A549 (cell line): Measurements from ENCODE around the gene DNAH8. TPM values are rescaled to one million over a fixed set of nuclear protein-coding genes. Genes with fewer than 3 reads are reported as not detected.

Experiments
- ATAC-seq, 2 experiments: fragments of 200-7000 bp in 1 of 2; fragments of >200 bp in 1 of 2; cut with Nextera tagmentation in 1 of 2; cut with Tn5 transposase in 1 of 2; 3 replicates each; pipeline versions ENCODE4 v1.8.0 to v1.9.1; 2018 to 2020; ENCODE audit warnings: mild to moderate bottlenecking in 1 of 2, moderate library complexity in 1 of 2
- CTCF ChIA-PET: fragments of 300-600 bp; sonication (Branson Sonifier 250); formaldehyde crosslinking; extraction: SDS; loops from one replicate; lab custom pipeline; 2021; ENCODE audit warnings: antibody characterized with exemption, inconsistent platforms; lab: Yijun Ruan, JAX
- POLR2A ChIA-PET: fragments of 350-600 bp; formaldehyde crosslinking; extraction: SDS; loops from one replicate; lab custom pipeline; 2021; ENCODE audit warnings: antibody characterized with exemption, inconsistent platforms; lab: Yijun Ruan, JAX
- DNase-seq, 2 experiments: peaks; one replicate each; pipeline versions ENCODE4 v3.0.0 to v3.0.0-alpha.2; 2011 to 2016; ENCODE audit warnings: low read depth in 1 of 2, low spot score in 1 of 2
- FAIRE-seq: peaks from 2 replicates; lab custom pipeline; 2011; peaks lifted over from hg19 to GRCh38; lab: Jason Lieb, UNC
- H3K27ac ChIP-seq, 2 experiments: fragments of >200 bp; sonication (Bioruptor Twin); formaldehyde crosslinking; 3 replicates each; pipeline ENCODE4 v1.5.1; 2016 to 2017
- H3K4me1 ChIP-seq: fragments of >200 bp; sonication (Bioruptor Twin); formaldehyde crosslinking; 3 replicates; pipeline ENCODE4 v1.6.1; 2016
- H3K4me2 ChIP-seq: fragments of >200 bp; sonication (Bioruptor Twin); formaldehyde crosslinking; 3 replicates; pipeline ENCODE4 v1.6.1; 2016
- H3K4me3 ChIP-seq: fragments of >200 bp; sonication (Bioruptor Twin); formaldehyde crosslinking; 3 replicates; pipeline ENCODE4 v1.5.1; 2016
- H3K9me3 ChIP-seq: fragments of >200 bp; sonication (Bioruptor Twin); formaldehyde crosslinking; 3 replicates; pipeline ENCODE4 v1.6.1; 2016
- BHLHE40 ChIP-seq: IDR thresholded peaks from 2 replicates; pipeline ENCODE4 v1.6.1; 2012; ENCODE audit warnings: low read depth, low read length, inconsistent platforms
- CBX8 ChIP-seq: fragments of 200-600 bp; sonication (generic); IDR thresholded peaks from 2 replicates; pipeline ENCODE4 v1.6.1; 2016
- CEBPB ChIP-seq, 2 experiments: fragments of >200 bp in 1 of 2; sonication (Bioruptor Twin) in 1 of 2; formaldehyde crosslinking in 1 of 2; IDR thresholded peaks; 2 replicates each; pipeline ENCODE4 v1.6.1; 2012 to 2016
- CHD2 ChIP-seq: fragments of 150-350 bp; IDR thresholded peaks from 2 replicates; pipeline ENCODE4 v1.6.1; 2014; ENCODE audit warnings: low read length; ENCODE audit not compliant: partially characterized antibody
- CHD4 ChIP-seq: fragments of 200-600 bp; sonication (generic); IDR thresholded peaks from 2 replicates; pipeline ENCODE4 v1.6.1; 2016; ENCODE audit warnings: antibody characterized with exemption, mild to moderate bottlenecking, borderline replicate concordance
- CTCF ChIP-seq: fragments of >200 bp; sonication (Bioruptor Twin); formaldehyde crosslinking; IDR thresholded peaks from 3 replicates; pipeline ENCODE4 v1.5.1; 2016
- E2F6 ChIP-seq: IDR thresholded peaks from 2 replicates; pipeline ENCODE4 v1.6.1; 2012; ENCODE audit warnings: low read depth, borderline replicate concordance
- EHF ChIP-seq: fragments of 250-450 bp; sonication (Bioruptor Pico); IDR thresholded peaks from 2 replicates; pipeline ENCODE4 v1.5.0; 2020; ENCODE audit warnings: mild to moderate bottlenecking
- EP300 ChIP-seq, 2 experiments: fragments of >200 bp; sonication (Bioruptor Twin); formaldehyde crosslinking; IDR thresholded peaks; 2 replicates in 1 of 2; 3 replicates in 1 of 2; pipeline ENCODE4 v1.6.1; 2016 to 2017
- HOXA7 ChIP-seq: fragments of 250-450 bp; sonication (Bioruptor Pico); IDR thresholded peaks from 2 replicates; pipeline ENCODE4 v1.5.0; 2020; ENCODE audit warnings: mild to moderate bottlenecking, moderate library complexity
- JUN ChIP-seq, 2 experiments: fragments of >200 bp; sonication (Bioruptor Twin); formaldehyde crosslinking; IDR thresholded peaks; 2 replicates in 1 of 2; 3 replicates in 1 of 2; pipeline ENCODE4 v1.6.1; 2016 to 2017
- KDM1A ChIP-seq: fragments of 200-600 bp; sonication (generic); IDR thresholded peaks from 2 replicates; pipeline ENCODE4 v1.6.1; 2016; ENCODE audit warnings: low read depth, mild to moderate bottlenecking
- KDM5A ChIP-seq: fragments of 200-600 bp; sonication (generic); IDR thresholded peaks from 2 replicates; pipeline ENCODE4 v1.6.1; 2016; ENCODE audit warnings: antibody characterized with exemption, mild to moderate bottlenecking
- MAFK ChIP-seq: fragments of 450-650 bp; IDR thresholded peaks from 2 replicates; pipeline ENCODE4 v1.6.1; 2014; ENCODE audit not compliant: partially characterized antibody
- MAZ ChIP-seq: fragments of 150-350 bp; IDR thresholded peaks from 2 replicates; pipeline ENCODE4 v1.6.1; 2014; ENCODE audit warnings: antibody characterized with exemption, low read depth, low read length, borderline replicate concordance
- PHF8 ChIP-seq: fragments of 200-600 bp; sonication (generic); IDR thresholded peaks from 2 replicates; pipeline ENCODE4 v1.6.1; 2016; ENCODE audit warnings: low read depth, mild to moderate bottlenecking, antibody characterized with exemption, moderate library complexity, borderline replicate concordance
- POLR2AphosphoS2 ChIP-seq: conservative IDR thresholded peaks from 2 replicates; pipeline ENCODE4 v1.6.1; 2012; ENCODE audit warnings: low read length, improper control_type of control experiment, inconsistent platforms
- RAD21 ChIP-seq, 2 experiments: fragments of >200 bp in 1 of 2; sonication (Bioruptor Twin) in 1 of 2; formaldehyde crosslinking in 1 of 2; IDR thresholded peaks in 1 of 2; conservative IDR thresholded peaks in 1 of 2; 2 replicates in 1 of 2; 3 replicates in 1 of 2; pipeline ENCODE4 v1.6.1; 2012 to 2018; ENCODE audit warnings: inconsistent platforms in 1 of 2
- TFCP2L1 ChIP-seq: fragments of 250-450 bp; sonication (Bioruptor Pico); IDR thresholded peaks from 2 replicates; pipeline ENCODE4 v1.5.0; 2021; ENCODE audit warnings: mild to moderate bottlenecking
- WGBS: methylation state at CpG from one replicate; pipeline ENCODE4 v1.1.6; 2017; ENCODE audit errors: missing lambda C conversion rate; 5-methylcytosine and 5-hydroxymethylcytosine counted together
- polyA plus RNA-seq, 4 experiments: library from polyadenylated mRNA; depleted of rRNA in 3 of 4; stranded (reverse); fragments of >200 nt; fragmentation: RNase III in 1 of 4; extraction: RNeasy Plus Mini Kit Qiagen cat#74134 plus additional on column Dnase treatment in 1 of 4; gene quantifications; 2 replicates in 3 of 4; 3 replicates in 1 of 4; pipeline ENCODE4 v1.2.3, GENCODE V29; 2011 to 2017
- TF ChIP-seq, protein P1 (sequence below): fragments of 250-450 bp; sonication (Bioruptor Pico); IDR thresholded peaks from 2 replicates; pipeline ENCODE4 v1.5.0; 2021; ENCODE audit warnings: mild to moderate bottlenecking, moderate library complexity, borderline replicate concordance

DNAH8 gene
- polyA plus RNA-seq, 2 of the 4 experiments (the other 2 are of a cell fraction), result not detected

DNA sequence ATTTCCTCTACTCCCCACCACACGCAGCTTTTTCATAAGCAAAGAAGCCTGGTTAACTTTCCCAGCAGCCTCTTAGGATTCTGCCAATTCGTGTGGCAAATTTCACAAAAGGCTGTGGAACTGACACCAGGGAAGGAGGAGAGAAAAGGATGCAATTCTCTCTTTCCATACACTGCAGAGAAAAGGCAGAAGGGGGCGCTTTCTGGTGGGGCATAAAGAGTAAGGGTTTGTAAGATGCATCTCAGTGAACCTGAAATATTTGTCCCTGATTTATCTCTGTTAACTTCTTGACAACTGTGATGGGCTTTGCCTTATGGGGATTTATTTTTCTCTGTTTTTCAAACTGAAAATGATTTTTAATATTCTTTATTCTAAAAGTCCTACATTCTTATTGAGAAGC, 288.0 kb downstream of the DNAH8 start:
- Histone ChIP-seq H3K4me2 (no peak overlapping the region), H3K4me1 (no peaks in the 10 kb centered on the region), H3K27ac (no peak overlapping the region), H3K4me3 (no peak overlapping the region), H3K9me3 (no peaks in the 10 kb centered on the region)
- POLR2A ChIA-PET, result no interaction called here
- ATAC-seq, result no peak
- CTCF ChIA-PET, result interaction anchor here (0.8 to 1.2 kb wide), 4 partner anchors 23 to 308 kb away, joined by 3 to 4 read pairs (median 3); no protein-coding TSS in a partner anchor
- WGBS, result 0% methylated on average over 3 of the region's 3 CpGs
- FAIRE-seq, result no peak
- TF ChIP-seq RAD21 (conservative IDR thresholded peaks at IDR 0.05 in 1 of 2, IDR thresholded peaks at IDR 0.05 in 1 of 2) (peak in 1 of 2 experiments; percentile 15; a peak in 1 of 5 replicates), HOXA7 (no peak)
- TF ChIP-seq, all 56 proteins: peak for 1
- no peak for DNase-seq

- FAIRE-seq, result no peak
- ChIA-PET CTCF (interaction anchor here (0.8 to 1.1 kb wide), 3 partner anchors 194 to 307 kb away, joined by 3 to 4 read pairs (median 3); no protein-coding TSS in a partner anchor), POLR2A (no interaction called here)
- Histone ChIP-seq H3K4me2 (no peak overlapping the region), H3K4me1 (no peaks in the 10 kb centered on the region), H3K27ac (no peak overlapping the region), H3K9me3 (no peaks in the 10 kb centered on the region), H3K4me3 (no peak overlapping the region)
- TF ChIP-seq MAFK, result peak; percentile 36
- no peak for TF ChIP-seq EP300 (IDR thresholded peaks at IDR 0.05)
- no peak for DNase-seq
- ATAC-seq, result no peak
- 5% methylated on average over 1 of the region's 1 CpG for WGBS
Measured at GRCh38 chr6:39003492-39003891, 288.4 kb downstream of the DNAH8 start.

GRCh38 chr6:39004801-39005200, 289.7 kb downstream of the DNAH8 start:
- Histone ChIP-seq H3K27ac (no peak overlapping the region), H3K4me2 (no peak overlapping the region), H3K9me3 (no peaks in the 10 kb centered on the region), H3K4me1 (no peaks in the 10 kb centered on the region), H3K4me3 (no peak overlapping the region)
- TF ChIP-seq CBX8, result no peak
- no peak for TF ChIP-seq EP300 (IDR thresholded peaks at IDR 0.05)
- TF ChIP-seq EHF (CRISPR knock-in tag), result no peak
- TF ChIP-seq, protein P1, sequence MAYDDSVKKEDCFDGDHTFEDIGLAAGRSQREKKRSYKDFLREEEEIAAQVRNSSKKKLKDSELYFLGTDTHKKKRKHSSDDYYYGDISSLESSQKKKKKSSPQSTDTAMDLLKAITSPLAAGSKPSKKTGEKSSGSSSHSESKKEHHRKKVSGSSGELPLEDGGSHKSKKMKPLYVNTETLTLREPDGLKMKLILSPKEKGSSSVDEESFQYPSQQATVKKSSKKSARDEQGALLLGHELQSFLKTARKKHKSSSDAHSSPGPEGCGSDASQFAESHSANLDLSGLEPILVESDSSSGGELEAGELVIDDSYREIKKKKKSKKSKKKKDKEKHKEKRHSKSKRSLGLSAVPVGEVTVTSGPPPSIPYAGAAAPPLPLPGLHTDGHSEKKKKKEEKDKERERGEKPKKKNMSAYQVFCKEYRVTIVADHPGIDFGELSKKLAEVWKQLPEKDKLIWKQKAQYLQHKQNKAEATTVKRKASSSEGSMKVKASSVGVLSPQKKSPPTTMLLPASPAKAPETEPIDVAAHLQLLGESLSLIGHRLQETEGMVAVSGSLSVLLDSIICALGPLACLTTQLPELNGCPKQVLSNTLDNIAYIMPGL, result no peak
- TF ChIP-seq CHD2, result no peak
- no peak for TF ChIP-seq E2F6
- no peak for TF ChIP-seq CTCF
- TF ChIP-seq KDM5A, result no peak
- TF ChIP-seq TFCP2L1, result no peak
- TF ChIP-seq PHF8, result no peak
- no peak for TF ChIP-seq POLR2AphosphoS2
- no peak for TF ChIP-seq RAD21 (conservative IDR thresholded peaks at IDR 0.05 in 1 of 2, IDR thresholded peaks at IDR 0.05 in 1 of 2)
- no peak for TF ChIP-seq JUN (IDR thresholded peaks at IDR 0.05)
- no peak for TF ChIP-seq MAZ
- TF ChIP-seq CHD4, result no peak
- TF ChIP-seq CEBPB (IDR thresholded peaks at IDR 0.05), result no peak
- no peak for TF ChIP-seq BHLHE40
- no peak for TF ChIP-seq KDM1A
- CTCF ChIA-PET, result no interaction called here
- DNase-seq (no peak), FAIRE-seq (no peak), ATAC-seq (no peak)
- WGBS, result 12% methylated on average over 2 of the region's 2 CpGs
- POLR2A ChIA-PET, result no interaction called here
